Activated B cell treated with CpG ODN at 0.5 μM for 24 hours (primary cell): ENCODE measurements around the gene HPSE. TPM values are rescaled to one million over a fixed set of nuclear protein-coding genes. Genes with fewer than 3 reads are reported as not detected.
A peak's percentile ranks its signal among the peaks of the same experiment; 100 is the strongest.

ENCODE experiments used
- ATAC-seq: fragments of 200-7000 bp; cut with Tn5 transposase; one replicate; pipeline ENCODE4 v1.10.0; 2021; ENCODE audit warnings: low read depth, mild to moderate bottlenecking, moderate library complexity
- CTCF ChIA-PET: fragments of 350-600 bp; sonication (Branson Sonifier 250); formaldehyde crosslinking; loops from one replicate; lab custom pipeline; 2021; ENCODE audit warnings: antibody characterized with exemption; lab: Charles Lee
- POLR2A ChIA-PET: fragments of 350-600 bp; sonication (Branson Sonifier 250); formaldehyde crosslinking; loops from one replicate; lab custom pipeline; 2021; ENCODE audit warnings: antibody characterized with exemption; lab: Charles Lee
- DNase-seq: peaks from one replicate; pipeline ENCODE4 v3.0.0; 2022
- H3K27ac Mint-ChIP-seq: one replicate; pipeline ENCODE4 v1.8.0; 2020; ENCODE audit warnings: mixed read lengths
- H3K27me3 Mint-ChIP-seq: one replicate; pipeline ENCODE4 v1.8.0; 2021; ENCODE audit warnings: mixed read lengths
- H3K36me3 Mint-ChIP-seq: one replicate; pipeline ENCODE4 v1.8.0; 2021; ENCODE audit warnings: low read depth, mixed read lengths
- H3K4me1 Mint-ChIP-seq: one replicate; pipeline ENCODE4 v1.8.0; 2021; ENCODE audit warnings: mixed read lengths
- H3K4me3 Mint-ChIP-seq: one replicate; pipeline ENCODE4 v1.8.0; 2020; ENCODE audit warnings: mild to moderate bottlenecking, mixed read lengths
- H3K9me3 Mint-ChIP-seq: one replicate; pipeline ENCODE4 v1.8.0; 2020; ENCODE audit warnings: mixed read lengths
- intact Hi-C: fragments of 100-400 bp; cut with micrococcal nuclease; formaldehyde crosslinking; loops from one replicate; pipeline ENCODE4 v1.15.1; 2024
- total RNA-seq: library from RNA; stranded (reverse); gene quantifications from 2 replicates; pipeline ENCODE4 v1.2.3, GENCODE V29; 2022
- TF ChIP-seq, protein P1 (sequence below): fragments of 200-600 bp; IDR thresholded peaks from one replicate; pipeline ENCODE4 v1.8.0; 2022; ENCODE audit warnings: antibody characterized with exemption, mild to moderate bottlenecking

The HPSE gene
- total RNA-seq, 1 donor from 2014 or later = 1.5 TPM

DNA sequence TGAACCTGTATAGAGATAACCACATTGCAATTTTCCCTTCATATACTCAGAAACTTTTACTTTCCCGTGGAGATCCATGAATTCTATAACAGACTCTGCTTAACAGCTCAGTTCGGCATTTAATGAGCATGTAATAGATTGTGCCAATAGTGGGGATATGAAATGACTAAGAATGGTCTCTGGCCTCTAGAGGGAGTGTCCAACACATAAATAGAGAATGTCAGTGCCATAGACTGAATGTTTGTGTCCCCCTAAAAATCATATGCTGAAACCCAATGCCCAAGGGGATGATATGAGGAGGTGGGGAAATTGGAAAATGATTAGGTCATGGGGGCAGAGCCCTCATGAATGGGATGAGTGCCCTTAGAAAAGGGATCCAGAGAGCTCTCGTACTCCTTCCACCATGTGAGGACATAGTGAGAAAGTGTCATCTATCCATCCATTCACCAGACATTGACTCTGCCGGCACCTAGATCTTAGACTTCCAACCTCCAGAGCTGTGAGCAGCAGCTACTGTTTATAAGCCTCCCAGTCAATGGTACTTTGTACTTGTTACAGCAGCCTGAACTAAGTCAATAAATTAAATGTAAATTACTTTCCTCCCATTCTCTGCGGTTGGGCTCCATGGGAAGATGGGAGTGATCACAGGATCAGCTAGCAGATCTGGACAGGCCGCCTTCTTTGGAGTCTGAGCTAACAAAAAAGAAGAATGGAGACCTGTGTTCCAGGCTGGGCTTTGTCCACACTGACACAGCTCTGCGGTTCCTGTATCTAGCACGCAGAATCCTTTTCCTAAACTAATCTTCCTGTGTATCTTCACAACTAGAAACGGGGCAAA lies 28.1 kb upstream of the HPSE start:
- intact Hi-C loops = loop anchor here (1.0 to 10.0 kb wide), 3 partner anchors 52 to 278 kb away; partner anchors contain the start of genes HELQ and MRPS18C
- Mint-ChIP-seq H3K9me3 (no peaks in the 10 kb centered on the region), H3K4me1 (no peaks in the 10 kb centered on the region), H3K4me3 (no peak overlapping the region), H3K27ac (no peak overlapping the region), H3K27me3 (no peaks in the 10 kb centered on the region), H3K36me3 (no peaks in the 10 kb centered on the region)
- POLR2A ChIA-PET = interaction anchor here (1.2 kb wide), 1 partner anchor 123 kb away, joined by 3 read pairs; no protein-coding TSS in a partner anchor
- CTCF ChIA-PET = interaction anchor here (0.7 to 2.5 kb wide), 9 partner anchors 10 to 279 kb away, joined by 3 to 9 read pairs (median 3); no protein-coding TSS in a partner anchor
- DNase-seq (no peak), ATAC-seq (peak; percentile 52)
- TF ChIP-seq, protein P1, sequence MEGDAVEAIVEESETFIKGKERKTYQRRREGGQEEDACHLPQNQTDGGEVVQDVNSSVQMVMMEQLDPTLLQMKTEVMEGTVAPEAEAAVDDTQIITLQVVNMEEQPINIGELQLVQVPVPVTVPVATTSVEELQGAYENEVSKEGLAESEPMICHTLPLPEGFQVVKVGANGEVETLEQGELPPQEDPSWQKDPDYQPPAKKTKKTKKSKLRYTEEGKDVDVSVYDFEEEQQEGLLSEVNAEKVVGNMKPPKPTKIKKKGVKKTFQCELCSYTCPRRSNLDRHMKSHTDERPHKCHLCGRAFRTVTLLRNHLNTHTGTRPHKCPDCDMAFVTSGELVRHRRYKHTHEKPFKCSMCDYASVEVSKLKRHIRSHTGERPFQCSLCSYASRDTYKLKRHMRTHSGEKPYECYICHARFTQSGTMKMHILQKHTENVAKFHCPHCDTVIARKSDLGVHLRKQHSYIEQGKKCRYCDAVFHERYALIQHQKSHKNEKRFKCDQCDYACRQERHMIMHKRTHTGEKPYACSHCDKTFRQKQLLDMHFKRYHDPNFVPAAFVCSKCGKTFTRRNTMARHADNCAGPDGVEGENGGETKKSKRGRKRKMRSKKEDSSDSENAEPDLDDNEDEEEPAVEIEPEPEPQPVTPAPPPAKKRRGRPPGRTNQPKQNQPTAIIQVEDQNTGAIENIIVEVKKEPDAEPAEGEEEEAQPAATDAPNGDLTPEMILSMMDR = no peak

DNA sequence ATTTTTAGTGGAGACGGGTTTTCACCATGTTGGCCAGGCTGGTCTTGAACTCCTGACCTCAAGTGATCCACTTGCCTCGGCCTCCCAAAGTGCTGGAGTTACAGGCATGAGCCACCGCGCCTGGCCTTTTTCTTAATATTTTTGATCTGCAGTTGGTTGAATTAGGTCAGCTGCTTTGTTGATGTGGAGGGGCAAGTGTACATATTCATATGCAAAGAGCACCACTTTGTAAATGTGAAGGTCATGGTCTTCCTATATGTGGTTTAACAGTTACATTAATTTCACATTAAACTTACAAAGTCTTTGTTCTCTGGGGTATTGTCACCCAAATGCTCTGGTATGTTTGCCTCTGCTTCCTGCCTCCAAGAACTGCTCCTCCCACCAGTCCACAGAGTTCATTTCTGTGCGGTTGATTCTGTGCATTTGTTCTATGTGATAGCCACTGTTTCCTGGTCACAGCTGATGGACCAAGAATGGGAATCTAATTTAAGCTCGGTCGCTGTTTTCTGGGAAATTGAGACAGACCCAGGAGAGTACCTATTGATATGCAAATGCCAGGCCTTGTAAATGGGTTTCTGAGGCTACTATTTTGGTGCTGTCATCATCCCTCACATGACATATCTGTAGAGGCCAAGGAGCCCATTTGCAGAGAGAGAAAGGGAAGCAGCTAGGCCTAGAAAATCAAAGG lies 26.9 kb upstream of the HPSE start:
- no peak for ATAC-seq
- DNase-seq = no peak
- CTCF ChIA-PET = interaction anchor here (0.7 to 2.5 kb wide), 6 partner anchors 12 to 280 kb away, joined by 3 to 9 read pairs (median 4); no protein-coding TSS in a partner anchor
- TF ChIP-seq, protein P1 = no peak
- Mint-ChIP-seq H3K4me1 (no peaks in the 10 kb centered on the region), H3K27ac (no peak overlapping the region), H3K9me3 (no peaks in the 10 kb centered on the region), H3K36me3 (no peaks in the 10 kb centered on the region), H3K4me3 (no peak overlapping the region), H3K27me3 (no peaks in the 10 kb centered on the region)
- intact Hi-C loops = loop anchor here (1.0 to 10.0 kb wide), 3 partner anchors 53 to 279 kb away; partner anchors contain the start of genes HELQ and MRPS18C
- POLR2A ChIA-PET = interaction anchor here (1.2 kb wide), 1 partner anchor 124 kb away, joined by 3 read pairs; no protein-coding TSS in a partner anchor

DNA sequence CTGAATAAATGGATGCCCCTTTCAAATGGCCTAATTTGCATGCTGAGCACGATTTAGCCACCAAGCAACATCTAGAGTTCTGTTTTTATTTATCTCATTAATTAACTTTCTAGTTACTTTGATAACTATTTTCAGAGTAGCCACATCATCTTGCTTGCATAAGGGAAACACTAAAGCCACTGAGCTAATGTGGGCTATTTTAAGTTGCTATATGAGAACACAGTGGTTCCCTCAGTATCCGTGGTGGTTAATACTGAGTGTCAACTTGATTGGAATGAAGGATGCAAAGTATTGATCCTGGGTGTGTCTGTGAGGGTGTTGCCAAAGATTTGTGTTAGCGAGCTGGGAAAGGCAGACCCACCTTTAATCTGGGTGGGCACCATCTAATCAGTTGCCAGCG lies 25.4 kb upstream of the HPSE start:
- Mint-ChIP-seq H3K4me3 (no peak overlapping the region), H3K36me3 (no peaks in the 10 kb centered on the region), H3K9me3 (no peaks in the 10 kb centered on the region), H3K27me3 (peaks cover 2% of the 10 kb centered on the region), H3K4me1 (no peaks in the 10 kb centered on the region), H3K27ac (no peak overlapping the region)
- ChIA-PET POLR2A (no interaction called here), CTCF (no interaction called here)
- no peak for ATAC-seq
- no peak for DNase-seq
- TF ChIP-seq, protein P1 = no peak
- intact Hi-C loops = loop anchor here (5.0 to 10.0 kb wide), 2 partner anchors 55 to 97 kb away; partner anchors contain the start of genes HELQ and MRPS18C

DNA sequence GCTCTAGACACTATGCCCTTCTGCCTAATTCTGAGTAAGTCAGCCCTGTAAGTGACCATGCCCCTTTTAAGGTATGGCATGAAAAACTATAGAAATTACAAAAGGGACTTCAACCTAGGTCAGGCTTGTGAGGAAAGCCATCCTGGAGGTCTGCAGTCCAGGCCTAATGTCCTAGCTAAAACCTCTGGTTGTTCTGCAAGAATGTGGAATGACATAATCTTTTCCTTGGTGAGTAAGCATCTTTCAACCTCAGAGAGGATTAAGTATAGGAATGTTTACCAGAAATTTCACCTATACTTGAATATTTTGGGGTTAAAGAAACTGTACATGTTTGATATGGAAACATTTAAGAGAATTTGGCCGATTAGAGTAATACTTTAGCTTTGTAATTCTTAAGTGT lies 23.8 kb upstream of the HPSE start:
- no peak for DNase-seq
- no peak overlapping the region for H3K27ac Mint-ChIP-seq
- H3K4me3 Mint-ChIP-seq = no peak overlapping the region
- intact Hi-C loops = no loop called here
- TF ChIP-seq, protein P1 = no peak
- no peak for ATAC-seq
- H3K4me1 Mint-ChIP-seq = no peaks in the 10 kb centered on the region
- CTCF ChIA-PET = no interaction called here
- peaks cover 7% of the 10 kb centered on the region for H3K9me3 Mint-ChIP-seq
- H3K36me3 Mint-ChIP-seq = no peaks in the 10 kb centered on the region
- POLR2A ChIA-PET = no interaction called here
- peaks cover 2% of the 10 kb centered on the region for H3K27me3 Mint-ChIP-seq
